ENCODE results near the gene NCKAP5.
"Not testable (repeated sequence)": the region's sequence is repeated elsewhere in the genome, so short reads cannot be mapped to it uniquely, and the experiment has no call there.

Gene NCKAP5

DNA sequence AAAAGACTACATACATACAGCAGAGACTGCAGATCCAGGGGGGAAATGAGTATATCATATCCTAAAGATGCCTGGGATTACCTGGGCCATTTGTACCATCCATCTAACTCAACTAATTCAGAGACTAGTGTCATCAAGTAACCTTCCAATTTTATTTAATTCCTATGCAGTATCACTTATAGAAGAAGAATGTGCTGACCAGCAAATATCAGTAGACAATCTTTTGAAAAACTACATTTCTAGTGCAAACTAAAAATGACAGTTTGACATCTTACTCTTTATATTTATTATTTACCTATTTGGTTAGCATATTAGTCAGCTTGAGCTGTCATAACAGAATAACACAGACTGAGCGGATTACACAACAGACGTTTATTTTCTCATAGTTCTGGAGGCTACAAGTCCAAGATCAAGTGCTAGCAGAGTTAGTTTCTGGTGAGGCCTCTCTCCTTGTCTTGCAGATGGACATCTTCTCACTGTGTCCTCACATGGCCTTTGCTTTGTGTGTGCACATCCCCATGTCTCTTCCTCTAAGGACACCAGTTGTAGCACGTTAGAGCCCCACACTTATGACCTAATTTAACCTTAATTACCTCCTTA is 47.0 kb downstream of the NCKAP5 start:
- no peak for DNase-seq

DNA sequence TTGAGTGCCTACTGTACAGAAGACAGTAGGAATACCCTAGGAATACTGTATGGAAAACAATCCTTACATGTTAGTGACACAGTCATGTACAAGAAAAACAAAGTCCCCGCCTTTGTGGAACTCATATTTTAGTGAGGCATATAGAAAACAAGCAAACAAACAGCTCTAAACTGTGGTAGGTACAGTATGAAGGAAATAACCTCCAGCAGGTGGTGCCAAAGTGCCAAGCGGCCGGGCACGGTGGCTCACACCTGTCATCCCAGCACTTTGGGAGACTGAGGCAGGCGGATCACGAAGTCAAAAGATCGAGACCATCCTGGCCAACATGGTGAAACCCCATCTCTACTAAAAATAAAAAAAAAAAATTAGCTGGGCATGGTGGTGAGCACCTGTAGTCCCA is 48.6 kb downstream of the NCKAP5 start:
- DNase-seq: not testable (repeated sequence)

DNA sequence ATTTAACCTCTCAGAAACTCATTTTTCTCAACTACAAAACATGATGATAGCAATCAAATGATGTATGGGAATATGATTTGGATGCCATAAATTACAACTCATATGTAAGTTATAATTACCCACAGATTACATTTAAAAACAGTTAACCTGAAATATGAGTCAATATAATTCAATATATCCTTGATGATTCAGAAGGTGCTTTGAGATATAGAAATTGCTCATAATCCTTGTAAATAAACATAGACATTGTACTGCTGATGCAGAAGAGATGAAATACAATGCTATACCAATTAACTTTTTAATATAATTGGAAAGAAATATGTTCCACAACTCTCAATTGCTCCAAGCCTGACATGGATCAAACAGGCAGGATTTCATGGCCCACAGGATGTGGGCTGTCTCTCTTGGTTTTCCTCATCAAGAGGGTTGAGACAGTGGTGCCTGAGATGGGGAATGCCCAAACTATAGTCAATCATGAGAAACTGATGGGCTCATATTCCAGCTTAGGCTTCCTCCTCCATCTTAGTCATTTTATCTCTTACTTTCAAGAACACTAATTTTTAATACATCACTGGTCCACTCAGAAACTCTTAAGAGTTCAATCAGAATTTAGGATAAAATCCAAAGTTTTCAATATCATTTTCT is 49.4 kb downstream of the NCKAP5 start:
- DNase-seq: no peak

DNA sequence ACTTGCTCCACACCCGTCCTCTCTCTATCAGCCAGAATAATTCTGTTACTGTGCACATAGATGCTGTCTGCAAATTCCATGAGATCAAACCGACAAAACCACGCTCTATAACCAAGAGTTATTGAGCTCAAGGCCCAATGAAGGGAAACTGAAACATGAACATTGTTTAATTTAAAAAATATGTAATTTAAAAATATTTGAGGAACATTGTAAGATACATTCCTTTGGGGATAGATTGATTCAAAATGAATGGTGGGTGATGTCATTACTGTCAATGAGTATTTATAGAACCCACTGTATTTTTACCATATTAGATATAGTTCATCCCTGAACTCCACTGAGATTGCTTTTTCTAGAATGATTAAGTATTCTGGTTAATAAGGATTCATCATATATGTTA is 50.4 kb downstream of the NCKAP5 start:
- no peak for DNase-seq

DNA sequence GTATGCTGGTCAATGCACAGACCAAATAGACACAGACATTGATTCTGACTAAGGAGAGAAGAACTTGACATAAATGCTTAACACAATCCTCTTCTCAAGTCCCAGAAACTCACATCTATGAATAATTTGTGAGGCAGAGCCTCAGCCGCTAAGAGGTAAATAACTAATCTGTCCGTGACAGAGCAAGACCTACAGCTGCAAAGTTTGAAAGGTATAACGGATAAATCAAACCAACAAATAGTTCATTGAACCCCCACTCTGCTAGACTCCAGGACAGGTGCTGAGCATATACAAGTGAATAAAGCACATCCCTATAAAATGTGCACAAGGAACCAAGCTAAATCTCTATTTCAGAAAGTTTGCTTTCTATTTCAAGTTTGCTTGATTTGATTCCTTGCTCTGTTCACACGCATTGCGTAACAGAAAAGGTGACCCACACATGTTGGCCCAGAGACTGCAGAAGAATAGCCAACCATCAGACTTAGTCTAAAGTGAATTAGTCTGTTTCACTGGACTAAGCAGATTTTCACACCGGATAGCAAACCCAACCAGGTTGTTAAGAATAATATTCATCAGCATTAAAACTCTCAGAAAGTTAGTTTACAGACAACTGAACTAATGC is 51.7 kb downstream of the NCKAP5 start:
- DNase-seq: no peak

DNA sequence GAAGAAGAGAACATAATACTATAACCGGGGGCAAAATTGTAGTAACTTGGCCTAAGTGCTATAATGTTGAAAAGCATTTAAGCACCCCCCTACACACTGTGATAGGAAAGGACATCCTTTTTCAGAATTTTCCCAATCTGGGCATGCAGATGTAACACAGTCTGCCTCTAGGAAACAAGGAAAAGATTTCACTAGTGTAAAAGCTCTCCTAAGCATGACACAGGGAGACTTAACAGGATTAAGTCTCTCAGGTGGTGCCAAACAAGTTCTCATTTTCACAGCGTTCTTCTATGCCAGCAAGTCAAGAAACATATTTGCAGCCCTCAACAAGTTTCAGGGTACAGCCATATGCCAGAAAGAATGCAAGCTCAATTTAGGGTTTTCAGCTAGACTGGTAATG is 53.0 kb downstream of the NCKAP5 start:
- no peak for DNase-seq

DNA sequence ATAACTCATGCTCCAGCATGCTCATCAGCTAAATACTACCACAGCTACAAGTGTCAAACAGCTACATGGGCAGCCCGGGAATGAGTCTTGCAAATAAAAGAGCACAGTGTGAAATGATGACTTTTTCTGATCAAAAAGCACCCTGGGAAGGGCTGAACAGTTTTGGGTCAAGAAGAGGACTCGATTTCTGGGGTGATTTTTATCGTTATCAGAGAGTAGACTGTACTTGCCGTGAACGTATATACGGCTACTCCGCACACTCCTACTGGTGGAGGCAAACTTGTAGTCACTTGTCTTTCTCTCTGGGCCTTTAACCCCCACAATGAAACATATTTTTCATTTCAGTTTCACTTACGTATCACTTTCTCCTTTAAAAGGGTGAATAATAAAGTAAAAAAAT is 54.4 kb downstream of the NCKAP5 start:
- no peak for DNase-seq

DNA sequence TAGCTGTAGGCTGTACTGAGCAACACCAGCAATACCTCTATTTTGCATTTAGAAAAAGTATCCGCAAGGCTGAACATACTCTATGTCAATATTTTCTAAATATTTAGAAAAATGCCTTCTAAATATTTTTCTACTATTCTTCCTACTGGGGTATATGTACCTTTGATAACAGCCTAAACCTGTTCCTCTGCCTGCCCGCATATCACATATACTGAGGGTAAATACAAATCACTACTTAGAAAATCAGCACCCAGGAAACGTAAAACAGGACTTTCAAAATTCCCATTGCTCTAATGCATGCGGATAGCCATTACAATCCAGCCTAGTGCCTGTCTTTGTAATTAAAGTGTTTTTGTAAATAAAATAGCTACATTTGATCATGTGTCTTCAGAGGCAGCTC is 56.1 kb downstream of the NCKAP5 start:
- DNase-seq: no peak

DNA sequence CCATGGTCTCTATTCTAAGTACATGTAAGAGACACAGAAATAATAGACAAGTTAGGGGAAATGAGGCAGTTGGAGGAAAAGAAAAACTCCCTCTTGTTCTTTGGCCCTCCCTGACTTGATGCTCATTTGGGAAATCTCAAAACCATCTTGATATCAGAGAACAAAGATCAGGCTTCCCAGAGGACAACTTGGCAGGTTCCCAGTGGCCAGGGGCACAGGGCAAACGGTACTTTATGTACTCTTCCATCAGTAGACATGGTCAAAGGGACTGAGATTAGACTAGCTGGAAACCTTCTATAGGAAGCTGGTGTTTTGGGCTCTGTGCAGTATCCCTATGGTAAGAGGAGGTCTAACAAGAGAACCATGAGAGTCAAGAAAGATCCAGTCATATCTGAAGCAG is 56.6 kb downstream of the NCKAP5 start:
- no peak for DNase-seq

DNA sequence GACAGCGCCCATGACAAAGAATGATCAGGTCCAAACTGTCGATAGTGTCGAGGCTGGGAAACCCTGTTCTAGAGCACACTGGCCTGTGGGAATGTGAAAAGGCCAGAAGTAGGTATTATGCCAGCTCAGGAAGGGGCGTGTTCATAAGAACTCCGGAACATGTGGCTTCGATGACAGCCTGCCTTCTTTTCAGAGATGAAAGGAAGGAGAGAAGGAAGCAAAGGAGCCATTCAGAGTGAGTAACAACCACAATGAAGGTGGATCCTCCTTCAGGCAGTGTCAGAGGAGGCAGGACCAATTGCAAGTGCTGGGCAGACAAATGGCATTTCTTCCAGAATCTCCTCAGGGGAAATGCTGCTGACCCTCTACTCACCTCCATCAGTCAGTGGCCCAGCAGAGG is 58.5 kb downstream of the NCKAP5 start:
- no peak for DNase-seq

DNA sequence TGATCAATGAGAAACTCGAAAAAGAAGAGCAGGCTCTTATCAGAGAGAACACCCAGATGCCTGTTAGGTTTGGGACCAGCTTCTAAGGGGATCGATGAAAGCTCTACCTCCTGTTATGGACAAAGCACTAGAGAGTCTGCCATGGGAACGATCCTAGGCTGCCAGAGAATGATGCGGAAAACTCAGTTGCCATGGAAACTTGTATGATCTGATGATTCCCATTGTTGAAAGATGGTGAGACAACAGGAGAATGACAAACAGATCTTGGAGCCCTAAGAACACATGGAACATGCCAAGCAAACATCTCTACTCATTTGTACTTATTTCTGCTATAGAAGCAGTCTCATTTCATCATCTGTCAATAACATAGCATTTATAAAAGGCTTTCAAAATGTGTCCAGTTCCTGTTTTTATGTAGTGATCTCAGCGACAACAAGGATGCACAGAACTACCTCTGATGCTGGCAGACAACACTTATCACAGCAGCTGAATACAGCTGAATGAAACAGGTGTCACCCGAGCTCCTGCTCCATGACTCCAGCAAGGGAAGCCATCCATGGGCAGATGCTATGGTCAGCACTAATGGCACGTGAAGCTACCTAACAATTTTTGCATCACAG is 59.6 kb downstream of the NCKAP5 start:
- no peak for DNase-seq

DNA sequence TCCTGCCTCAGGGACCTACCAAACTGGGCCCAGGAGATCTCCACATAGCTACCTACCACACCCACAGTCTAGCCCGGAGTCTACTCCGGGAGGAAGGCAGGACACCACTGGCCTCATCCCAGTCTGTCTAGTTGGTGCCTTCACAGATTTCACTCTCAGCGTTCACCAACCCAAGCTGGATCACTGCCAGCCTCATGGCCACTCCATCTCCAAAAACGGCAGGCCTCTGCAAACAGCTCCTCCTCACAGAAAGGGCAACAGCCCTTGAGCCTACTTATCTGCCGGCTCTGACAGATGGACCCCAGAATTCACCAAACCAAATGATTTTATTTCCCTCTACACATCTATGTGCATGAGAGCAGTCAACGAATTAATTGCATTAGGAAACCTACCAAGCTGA is 61.3 kb downstream of the NCKAP5 start:
- DNase-seq: no peak

DNA sequence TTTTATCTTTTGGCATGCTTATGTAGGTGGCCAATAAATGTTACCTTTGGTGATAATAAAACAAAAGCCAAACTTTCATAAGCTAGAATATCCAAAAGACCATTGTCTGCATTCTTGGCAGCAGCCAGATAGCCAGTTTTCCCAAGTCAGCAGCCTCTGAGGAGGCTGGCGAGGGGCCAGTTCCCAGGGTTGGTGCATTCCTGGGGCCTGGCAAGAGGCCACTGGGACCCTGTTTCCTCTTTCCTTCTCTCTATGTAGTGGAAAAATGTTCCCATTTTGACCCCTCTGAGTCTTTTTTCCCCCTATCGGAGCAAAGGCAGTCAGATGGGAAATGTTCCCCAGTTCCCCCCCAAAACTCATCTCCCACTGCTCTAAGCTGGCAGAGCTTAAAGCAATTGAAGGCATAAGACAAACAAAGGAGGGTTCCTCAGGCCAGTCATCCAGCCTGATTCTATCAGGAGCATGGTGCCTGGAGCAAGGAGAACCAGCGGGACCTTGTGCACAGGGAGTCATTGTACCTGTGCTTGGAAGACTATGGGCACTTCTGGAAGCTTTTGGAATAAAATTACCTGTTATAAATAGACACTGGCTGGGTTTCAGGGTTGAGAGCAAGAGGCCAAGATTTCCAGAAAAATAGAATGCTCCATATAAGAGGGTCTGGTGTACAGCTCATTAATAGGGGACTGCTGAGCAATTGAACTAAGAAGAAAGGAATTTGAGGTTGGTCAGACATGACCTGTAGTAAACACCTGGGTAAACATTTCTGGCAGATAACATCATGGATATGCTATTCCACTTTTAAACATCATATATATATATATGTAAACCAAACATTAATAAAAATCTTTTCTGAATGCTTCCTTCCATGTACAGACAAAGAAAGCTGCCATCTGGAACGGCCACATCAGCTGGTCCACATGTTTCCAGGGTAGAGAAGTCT is 63.4 kb downstream of the NCKAP5 start:
- no peak for DNase-seq

DNA sequence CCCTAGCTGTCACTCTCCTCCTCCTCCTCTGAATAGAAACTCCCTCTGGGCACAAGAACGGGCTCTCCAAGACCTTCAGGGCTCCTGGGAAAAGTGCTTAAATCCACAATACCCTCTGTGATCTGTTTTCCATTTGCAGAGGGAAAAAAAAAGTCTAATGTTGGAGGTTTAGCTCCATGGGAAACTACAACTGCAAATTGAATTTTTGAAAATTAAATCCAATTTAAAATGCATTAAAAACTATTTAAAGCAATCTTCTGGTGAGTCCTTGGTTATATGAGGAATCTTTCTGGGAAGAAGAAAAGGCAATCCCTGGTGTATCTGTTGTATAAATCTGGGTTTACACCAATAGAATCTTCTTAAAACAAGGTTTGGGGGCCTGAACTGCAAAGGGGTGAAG is 64.3 kb downstream of the NCKAP5 start:
- no peak for DNase-seq

DNA sequence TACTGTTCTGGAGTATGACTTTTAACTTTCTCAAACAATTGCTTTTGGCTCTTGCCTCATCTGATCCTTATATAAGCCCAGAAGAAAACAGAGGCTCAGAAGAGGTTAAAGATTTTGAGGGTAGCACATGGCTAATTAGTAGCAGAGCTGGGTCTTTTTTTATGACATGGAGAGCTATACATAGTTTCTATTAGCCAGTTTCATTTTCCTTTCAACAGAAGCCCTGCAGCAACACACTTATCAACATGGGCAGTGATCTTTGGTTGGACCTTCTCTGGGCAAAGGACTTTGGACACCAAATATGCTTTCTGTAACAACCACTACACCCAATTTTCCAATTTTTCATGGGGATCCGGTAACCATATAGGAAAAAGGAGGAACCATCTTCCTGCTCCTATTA is 64.9 kb downstream of the NCKAP5 start:
- DNase-seq: no peak

DNA sequence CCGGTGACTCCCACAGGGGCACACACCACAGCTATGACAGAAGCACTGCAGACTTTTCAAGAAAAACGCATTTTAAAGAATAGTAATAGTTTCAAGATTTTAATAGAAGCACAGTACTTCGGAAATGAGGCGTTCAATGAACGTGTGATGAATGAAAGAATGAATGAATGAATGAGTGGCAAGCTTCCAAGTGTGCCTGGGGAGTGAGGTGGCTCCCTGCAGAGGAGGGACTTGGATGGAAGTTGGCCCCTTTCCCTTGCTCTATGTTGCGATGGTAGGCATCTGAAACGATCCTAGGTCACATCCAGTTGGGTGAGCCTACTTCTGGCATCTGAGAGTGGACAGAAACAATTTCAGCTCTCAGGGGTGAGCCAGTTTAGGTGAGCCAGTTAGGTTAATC is 65.6 kb downstream of the NCKAP5 start:
- no peak for DNase-seq

DNA sequence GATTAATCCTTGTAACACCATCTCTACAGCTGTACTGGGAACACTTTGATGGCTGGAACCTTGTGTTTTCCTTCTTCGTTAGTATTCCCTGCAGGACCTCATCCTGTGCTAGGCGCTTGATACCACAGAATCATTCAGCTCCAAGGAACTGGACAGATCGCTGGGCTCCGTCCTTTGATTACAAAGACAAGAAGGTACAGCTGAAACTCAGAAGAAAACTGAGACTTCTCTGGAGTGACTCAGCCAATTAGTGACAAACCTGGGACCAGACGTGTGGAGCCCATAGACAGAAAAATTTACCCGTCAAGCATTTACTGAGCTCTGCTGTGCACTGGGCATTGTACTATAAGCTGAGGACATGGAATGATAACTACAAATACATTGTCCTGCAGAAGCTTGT is 67.3 kb downstream of the NCKAP5 start:
- DNase-seq: no peak

DNA sequence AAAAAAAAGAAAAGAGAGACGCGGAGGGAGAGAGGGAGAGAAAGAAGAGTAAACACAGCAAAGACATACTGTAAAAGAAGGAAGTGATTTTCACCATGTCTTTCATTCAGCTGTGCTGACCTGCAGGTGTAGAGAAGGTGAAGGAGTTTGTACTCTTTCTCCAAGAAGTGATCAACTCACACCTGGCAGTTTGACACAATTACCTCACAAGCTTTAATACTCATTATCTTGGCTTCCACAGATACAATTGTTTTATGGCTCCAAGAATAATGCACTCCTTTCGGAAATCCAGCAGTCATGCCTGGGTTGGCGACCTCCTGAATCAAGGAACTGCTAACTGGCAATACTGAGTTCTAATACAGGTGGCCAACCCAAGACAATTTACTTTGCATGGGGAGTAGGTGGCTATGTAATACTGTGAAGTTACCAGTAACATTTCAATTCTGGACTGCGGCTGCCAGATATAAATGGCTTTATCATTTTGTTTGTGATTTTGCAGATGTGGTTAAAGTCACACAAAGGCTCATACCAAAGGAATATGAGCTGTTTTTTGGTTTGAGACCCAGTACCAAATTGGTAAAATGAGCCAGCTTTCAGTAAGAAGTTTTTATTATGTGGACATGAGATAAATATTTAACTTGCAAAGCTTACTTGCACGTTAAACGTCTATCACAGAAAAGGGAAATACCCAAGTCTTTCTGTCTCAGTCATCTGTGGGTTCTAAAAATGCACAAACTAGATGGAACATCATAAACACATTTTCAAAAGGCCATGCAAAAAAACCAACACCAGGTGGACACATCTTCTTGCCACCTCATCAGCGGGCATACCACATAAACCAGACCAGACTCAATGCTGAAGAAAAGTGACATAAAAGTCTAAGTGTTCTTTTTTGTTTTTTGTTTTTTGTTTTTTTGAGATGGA is 69.3 kb downstream of the NCKAP5 start:
- no peak for DNase-seq

DNA sequence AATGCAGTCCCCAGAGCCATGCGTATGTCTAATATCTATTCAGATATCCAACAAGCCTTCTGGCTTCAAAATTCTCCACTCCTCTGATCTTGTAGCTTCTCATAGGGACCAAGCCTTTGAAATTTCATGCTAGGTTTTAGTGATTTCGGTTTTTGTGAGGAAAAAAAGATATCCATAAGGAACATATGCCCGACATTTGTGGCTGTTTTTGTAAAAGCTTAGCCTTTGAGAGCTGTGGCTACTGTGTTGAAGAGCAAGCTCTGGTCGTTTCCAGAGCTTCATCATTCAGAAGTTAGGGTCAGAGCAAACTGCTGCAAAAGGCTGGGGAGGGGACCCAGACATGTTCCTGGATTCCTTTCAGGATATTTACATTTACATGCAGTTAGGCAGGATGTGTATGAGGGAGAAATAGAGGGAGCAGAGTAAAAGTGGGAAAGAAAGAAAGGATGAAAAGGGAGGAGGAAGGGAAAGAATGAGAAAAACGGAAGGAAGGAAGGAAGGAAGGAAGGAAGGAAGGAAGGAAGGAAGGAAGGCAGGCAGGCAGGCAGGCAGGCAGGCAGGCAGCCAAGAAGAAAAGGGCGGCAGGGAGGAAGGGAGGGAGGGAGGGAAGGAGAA is 70.2 kb downstream of the NCKAP5 start:
- DNase-seq: no peak

DNA sequence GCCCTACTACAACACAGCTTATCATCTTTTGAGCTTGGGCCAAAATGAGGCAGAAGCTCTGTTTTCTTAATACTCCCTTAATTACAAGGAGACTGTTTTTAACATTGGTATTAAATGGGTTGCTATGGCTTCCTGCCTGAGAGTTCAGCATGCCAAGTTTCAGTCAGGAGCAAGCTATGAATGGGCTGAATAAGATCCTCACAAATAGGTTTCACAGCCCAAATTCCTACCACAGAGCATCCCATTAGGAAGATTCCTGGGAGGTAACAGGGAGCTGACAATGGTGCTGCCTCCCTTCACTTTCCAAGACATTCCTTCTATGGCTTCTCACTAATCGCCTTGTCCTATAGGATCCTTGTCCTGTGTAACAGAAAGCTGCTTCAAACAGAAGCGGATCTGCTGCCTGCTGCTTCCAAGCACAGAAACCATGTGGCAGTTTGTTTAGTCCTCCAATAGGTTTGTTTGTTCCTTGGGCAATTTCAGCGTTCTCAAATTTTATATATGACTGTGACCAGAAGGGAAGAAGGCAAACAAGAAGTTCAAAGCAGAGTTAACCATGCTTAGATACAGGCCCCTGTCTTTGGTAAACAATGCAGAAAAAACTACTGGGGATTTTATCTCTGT is 70.9 kb downstream of the NCKAP5 start:
- DNase-seq: no peak
